HEK293 (cell line): ENCODE measurements around the gene IREB2.
A peak's percentile ranks its signal among the peaks of the same experiment; 100 is the strongest.

Experiments used
- GLIS1 ChIP-seq: fragments of 450-650 bp; formaldehyde crosslinking; IDR thresholded peaks from 2 replicates; pipeline ENCODE4 v1.5.1; 2016; ENCODE audit warnings: missing biosample characterization, missing genetic modification characterization
- GLIS2 ChIP-seq: fragments of 450-650 bp; formaldehyde crosslinking; IDR thresholded peaks from 2 replicates; pipeline ENCODE4 v1.5.1; 2016; ENCODE audit warnings: missing biosample characterization, missing genetic modification characterization
- KLF1 ChIP-seq: fragments of 450-650 bp; formaldehyde crosslinking; IDR thresholded peaks from 2 replicates; pipeline ENCODE4 v1.5.1; 2016; ENCODE audit warnings: missing biosample characterization, missing genetic modification characterization
- KLF7 ChIP-seq: fragments of 450-650 bp; formaldehyde crosslinking; IDR thresholded peaks from 2 replicates; pipeline ENCODE4 v1.5.1; 2016; ENCODE audit warnings: missing biosample characterization, missing genetic modification characterization, borderline replicate concordance
- KLF9 ChIP-seq: fragments of 450-650 bp; formaldehyde crosslinking; IDR thresholded peaks from 2 replicates; pipeline ENCODE4 v1.5.1; 2016; ENCODE audit warnings: missing biosample characterization, missing genetic modification characterization, low read depth
- MEIS1 ChIP-seq: sonication (generic); formaldehyde crosslinking; IDR thresholded peaks from 2 replicates; pipeline ENCODE4 v1.8.1; 2022; ENCODE audit warnings: missing genetic modification reagents, mild to moderate bottlenecking, borderline replicate concordance
- SCRT2 ChIP-seq: fragments of 450-650 bp; formaldehyde crosslinking; IDR thresholded peaks from 2 replicates; pipeline ENCODE4 v1.5.1; 2016; ENCODE audit warnings: missing biosample characterization, missing genetic modification characterization
- YY1 ChIP-seq: fragments of 450-650 bp; formaldehyde crosslinking; IDR thresholded peaks from 2 replicates; pipeline ENCODE4 v1.5.1; 2018; ENCODE audit warnings: missing biosample characterization, missing genetic modification characterization
- ZFP37 ChIP-seq: fragments of 450-650 bp; formaldehyde crosslinking; IDR thresholded peaks from 2 replicates; pipeline ENCODE4 v1.5.1; 2016; ENCODE audit warnings: missing biosample characterization, missing genetic modification characterization
- ZNF132 ChIP-seq: fragments of 450-650 bp; formaldehyde crosslinking; IDR thresholded peaks from 2 replicates; pipeline ENCODE4 v1.5.1; 2017; ENCODE audit warnings: missing biosample characterization, missing genetic modification characterization, borderline replicate concordance
- ZNF146 ChIP-seq: fragments of 450-650 bp; formaldehyde crosslinking; IDR thresholded peaks from 2 replicates; pipeline ENCODE4 v1.5.1; 2016; ENCODE audit warnings: missing biosample characterization, missing genetic modification characterization
- ZNF157 ChIP-seq: fragments of 450-650 bp; formaldehyde crosslinking; IDR thresholded peaks from 2 replicates; pipeline ENCODE4 v1.5.1; 2016; ENCODE audit warnings: missing biosample characterization, missing genetic modification characterization
- ZNF2 ChIP-seq: fragments of 450-650 bp; formaldehyde crosslinking; IDR thresholded peaks from 2 replicates; pipeline ENCODE4 v1.5.1; 2016; ENCODE audit warnings: missing biosample characterization, missing genetic modification characterization
- ZNF23 ChIP-seq: fragments of 450-650 bp; formaldehyde crosslinking; IDR thresholded peaks from 2 replicates; pipeline ENCODE4 v1.5.1; 2016; ENCODE audit warnings: missing biosample characterization, missing genetic modification characterization, borderline replicate concordance
- ZNF302 ChIP-seq: fragments of 450-650 bp; formaldehyde crosslinking; IDR thresholded peaks from 2 replicates; pipeline ENCODE4 v1.5.1; 2016; ENCODE audit warnings: missing biosample characterization, missing genetic modification characterization, low read depth
- ZNF335 ChIP-seq: fragments of 450-650 bp; formaldehyde crosslinking; conservative IDR thresholded peaks from 2 replicates; pipeline ENCODE4 v1.5.1; 2016; ENCODE audit warnings: missing biosample characterization, missing genetic modification characterization
- ZNF350 ChIP-seq: fragments of 450-650 bp; formaldehyde crosslinking; IDR thresholded peaks from 2 replicates; pipeline ENCODE4 v1.5.0; 2017; ENCODE audit warnings: missing biosample characterization, mild to moderate bottlenecking, missing genetic modification characterization
- ZNF394 ChIP-seq: fragments of 450-650 bp; formaldehyde crosslinking; IDR thresholded peaks from 2 replicates; pipeline ENCODE4 v1.5.1; 2016; ENCODE audit warnings: missing biosample characterization, missing genetic modification characterization, mild to moderate bottlenecking, moderate library complexity, borderline replicate concordance
- ZNF423 ChIP-seq: fragments of 450-650 bp; formaldehyde crosslinking; IDR thresholded peaks from 2 replicates; pipeline ENCODE4 v1.5.1; 2016; ENCODE audit warnings: missing biosample characterization, missing genetic modification characterization
- ZNF473 ChIP-seq: fragments of 450-650 bp; formaldehyde crosslinking; IDR thresholded peaks from 2 replicates; pipeline ENCODE4 v1.5.1; 2017; ENCODE audit warnings: missing biosample characterization, missing genetic modification characterization
- ZNF600 ChIP-seq: fragments of 450-650 bp; formaldehyde crosslinking; IDR thresholded peaks from 2 replicates; pipeline ENCODE4 v1.5.1; 2016; ENCODE audit warnings: missing biosample characterization, missing genetic modification characterization
- ZNF610 ChIP-seq: fragments of 450-650 bp; formaldehyde crosslinking; IDR thresholded peaks from 2 replicates; pipeline ENCODE4 v1.5.1; 2016; ENCODE audit warnings: missing biosample characterization, missing genetic modification characterization, borderline replicate concordance
- ZNF624 ChIP-seq: fragments of 450-650 bp; formaldehyde crosslinking; IDR thresholded peaks from 2 replicates; pipeline ENCODE4 v1.5.1; 2017; ENCODE audit warnings: missing biosample characterization, missing genetic modification characterization
- ZNF792 ChIP-seq: fragments of 450-650 bp; formaldehyde crosslinking; IDR thresholded peaks from 2 replicates; pipeline ENCODE4 v1.5.1; 2016; ENCODE audit warnings: missing biosample characterization, missing genetic modification characterization
- TF ChIP-seq, protein P1 (sequence below): fragments of 450-650 bp; formaldehyde crosslinking; IDR thresholded peaks from 2 replicates; pipeline ENCODE4 v1.5.1; 2016; ENCODE audit warnings: missing biosample characterization, missing genetic modification characterization, borderline replicate concordance
- TF ChIP-seq, protein P2 (sequence below): fragments of 450-650 bp; formaldehyde crosslinking; IDR thresholded peaks from 2 replicates; pipeline ENCODE4 v1.5.1; 2017; ENCODE audit warnings: missing biosample characterization, missing genetic modification characterization
- TF ChIP-seq, protein P3 (sequence below): fragments of 450-650 bp; formaldehyde crosslinking; IDR thresholded peaks from 2 replicates; pipeline ENCODE4 v1.5.1; 2016; ENCODE audit warnings: missing biosample characterization, missing genetic modification characterization, low read depth
- TF ChIP-seq, protein P4 (sequence below): fragments of 450-650 bp; formaldehyde crosslinking; IDR thresholded peaks from 2 replicates; pipeline ENCODE4 v1.5.0; 2017; ENCODE audit warnings: missing biosample characterization, missing genetic modification characterization, borderline replicate concordance

Gene IREB2

DNA sequence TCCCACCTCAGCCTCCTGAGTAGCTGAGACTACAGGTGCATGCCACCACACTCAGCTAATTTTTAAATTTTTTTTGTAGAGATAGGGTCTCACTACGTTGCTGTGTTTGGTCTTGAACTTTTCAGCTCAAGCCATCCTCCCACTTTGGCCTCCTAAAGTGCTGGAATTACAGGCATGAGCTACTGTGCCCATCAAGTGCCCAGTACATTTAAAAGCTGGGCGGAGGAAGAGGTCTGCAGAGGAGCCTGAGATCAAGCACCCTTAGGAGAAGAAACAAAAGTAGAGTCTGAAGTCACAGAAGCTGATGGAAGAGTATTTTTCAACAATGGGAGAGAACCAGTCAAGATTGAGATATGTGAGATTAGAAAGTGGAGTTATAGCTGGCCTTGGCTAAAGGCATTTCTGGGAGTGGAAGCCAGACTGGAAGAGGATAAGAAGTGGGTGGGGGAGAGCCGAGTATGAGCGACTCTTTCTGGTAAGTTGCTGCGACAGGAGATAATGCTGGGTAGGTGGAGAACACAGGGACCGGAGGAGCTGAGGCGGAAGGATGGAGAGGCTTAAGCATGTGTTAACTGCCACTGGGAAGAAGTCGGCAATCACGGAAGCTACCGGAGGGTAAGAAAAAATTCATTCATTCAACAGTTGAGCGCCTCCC, 782 bp upstream of the IREB2 start (continued):
- TF ChIP-seq, protein P1, sequence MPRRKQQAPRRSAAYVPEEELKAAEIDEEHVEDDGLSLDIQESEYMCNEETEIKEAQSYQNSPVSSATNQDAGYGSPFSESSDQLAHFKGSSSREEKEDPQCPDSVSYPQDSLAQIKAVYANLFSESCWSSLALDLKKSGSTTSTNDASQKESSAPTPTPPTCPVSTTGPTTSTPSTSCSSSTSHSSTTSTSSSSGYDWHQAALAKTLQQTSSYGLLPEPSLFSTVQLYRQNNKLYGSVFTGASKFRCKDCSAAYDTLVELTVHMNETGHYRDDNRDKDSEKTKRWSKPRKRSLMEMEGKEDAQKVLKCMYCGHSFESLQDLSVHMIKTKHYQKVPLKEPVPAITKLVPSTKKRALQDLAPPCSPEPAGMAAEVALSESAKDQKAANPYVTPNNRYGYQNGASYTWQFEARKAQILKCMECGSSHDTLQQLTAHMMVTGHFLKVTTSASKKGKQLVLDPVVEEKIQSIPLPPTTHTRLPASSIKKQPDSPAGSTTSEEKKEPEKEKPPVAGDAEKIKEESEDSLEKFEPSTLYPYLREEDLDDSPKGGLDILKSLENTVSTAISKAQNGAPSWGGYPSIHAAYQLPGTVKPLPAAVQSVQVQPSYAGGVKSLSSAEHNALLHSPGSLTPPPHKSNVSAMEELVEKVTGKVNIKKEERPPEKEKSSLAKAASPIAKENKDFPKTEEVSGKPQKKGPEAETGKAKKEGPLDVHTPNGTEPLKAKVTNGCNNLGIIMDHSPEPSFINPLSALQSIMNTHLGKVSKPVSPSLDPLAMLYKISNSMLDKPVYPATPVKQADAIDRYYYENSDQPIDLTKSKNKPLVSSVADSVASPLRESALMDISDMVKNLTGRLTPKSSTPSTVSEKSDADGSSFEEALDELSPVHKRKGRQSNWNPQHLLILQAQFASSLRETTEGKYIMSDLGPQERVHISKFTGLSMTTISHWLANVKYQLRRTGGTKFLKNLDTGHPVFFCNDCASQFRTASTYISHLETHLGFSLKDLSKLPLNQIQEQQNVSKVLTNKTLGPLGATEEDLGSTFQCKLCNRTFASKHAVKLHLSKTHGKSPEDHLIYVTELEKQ (tag by site-specific recombination), result no peak
- TF ChIP-seq KLF9 (no peak), GLIS1 (tag by site-specific recombination) (no peak), ZNF132 (tag by site-specific recombination) (no peak), ZNF423 (tag by site-specific recombination) (no peak), ZNF610 (tag by site-specific recombination) (no peak), GLIS2 (tag by site-specific recombination) (no peak), ZNF2 (no peak), KLF7 (no peak), ZNF335 (tag by site-specific recombination) (peak; percentile 98), YY1 (tag by site-specific recombination) (no peak), ZNF302 (tag by site-specific recombination) (no peak), ZFP37 (tag by site-specific recombination) (0 out of 2 replicates have a peak, but pooled peaks have one; percentile 17), ZNF600 (peak; percentile 10; the same call in 1 of the 2 replicates), ZNF157 (tag by site-specific recombination) (no peak), KLF1 (tag by site-specific recombination) (no peak), ZNF23 (tag by site-specific recombination) (no peak; the same call in 1 of the 2 replicates), MEIS1 (CRISPR knock-in tag) (no peak), ZNF394 (tag by site-specific recombination) (no peak), ZNF792 (tag by site-specific recombination) (peak; percentile 84; the same call in 1 of the 2 replicates), ZNF350 (no peak), ZNF624 (tag by site-specific recombination) (no peak), ZNF146 (tag by site-specific recombination) (no peak), ZNF473 (tag by site-specific recombination) (no peak), SCRT2 (tag by site-specific recombination) (no peak)
- TF ChIP-seq, protein P2, sequence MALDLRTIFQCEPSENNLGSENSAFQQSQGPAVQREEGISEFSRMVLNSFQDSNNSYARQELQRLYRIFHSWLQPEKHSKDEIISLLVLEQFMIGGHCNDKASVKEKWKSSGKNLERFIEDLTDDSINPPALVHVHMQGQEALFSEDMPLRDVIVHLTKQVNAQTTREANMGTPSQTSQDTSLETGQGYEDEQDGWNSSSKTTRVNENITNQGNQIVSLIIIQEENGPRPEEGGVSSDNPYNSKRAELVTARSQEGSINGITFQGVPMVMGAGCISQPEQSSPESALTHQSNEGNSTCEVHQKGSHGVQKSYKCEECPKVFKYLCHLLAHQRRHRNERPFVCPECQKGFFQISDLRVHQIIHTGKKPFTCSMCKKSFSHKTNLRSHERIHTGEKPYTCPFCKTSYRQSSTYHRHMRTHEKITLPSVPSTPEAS, result no peak
- TF ChIP-seq, protein P3, sequence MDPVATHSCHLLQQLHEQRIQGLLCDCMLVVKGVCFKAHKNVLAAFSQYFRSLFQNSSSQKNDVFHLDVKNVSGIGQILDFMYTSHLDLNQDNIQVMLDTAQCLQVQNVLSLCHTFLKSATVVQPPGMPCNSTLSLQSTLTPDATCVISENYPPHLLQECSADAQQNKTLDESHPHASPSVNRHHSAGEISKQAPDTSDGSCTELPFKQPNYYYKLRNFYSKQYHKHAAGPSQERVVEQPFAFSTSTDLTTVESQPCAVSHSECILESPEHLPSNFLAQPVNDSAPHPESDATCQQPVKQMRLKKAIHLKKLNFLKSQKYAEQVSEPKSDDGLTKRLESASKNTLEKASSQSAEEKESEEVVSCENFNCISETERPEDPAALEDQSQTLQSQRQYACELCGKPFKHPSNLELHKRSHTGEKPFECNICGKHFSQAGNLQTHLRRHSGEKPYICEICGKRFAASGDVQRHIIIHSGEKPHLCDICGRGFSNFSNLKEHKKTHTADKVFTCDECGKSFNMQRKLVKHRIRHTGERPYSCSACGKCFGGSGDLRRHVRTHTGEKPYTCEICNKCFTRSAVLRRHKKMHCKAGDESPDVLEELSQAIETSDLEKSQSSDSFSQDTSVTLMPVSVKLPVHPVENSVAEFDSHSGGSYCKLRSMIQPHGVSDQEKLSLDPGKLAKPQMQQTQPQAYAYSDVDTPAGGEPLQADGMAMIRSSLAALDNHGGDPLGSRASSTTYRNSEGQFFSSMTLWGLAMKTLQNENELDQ (tag by site-specific recombination), result no peak
- TF ChIP-seq, protein P4, sequence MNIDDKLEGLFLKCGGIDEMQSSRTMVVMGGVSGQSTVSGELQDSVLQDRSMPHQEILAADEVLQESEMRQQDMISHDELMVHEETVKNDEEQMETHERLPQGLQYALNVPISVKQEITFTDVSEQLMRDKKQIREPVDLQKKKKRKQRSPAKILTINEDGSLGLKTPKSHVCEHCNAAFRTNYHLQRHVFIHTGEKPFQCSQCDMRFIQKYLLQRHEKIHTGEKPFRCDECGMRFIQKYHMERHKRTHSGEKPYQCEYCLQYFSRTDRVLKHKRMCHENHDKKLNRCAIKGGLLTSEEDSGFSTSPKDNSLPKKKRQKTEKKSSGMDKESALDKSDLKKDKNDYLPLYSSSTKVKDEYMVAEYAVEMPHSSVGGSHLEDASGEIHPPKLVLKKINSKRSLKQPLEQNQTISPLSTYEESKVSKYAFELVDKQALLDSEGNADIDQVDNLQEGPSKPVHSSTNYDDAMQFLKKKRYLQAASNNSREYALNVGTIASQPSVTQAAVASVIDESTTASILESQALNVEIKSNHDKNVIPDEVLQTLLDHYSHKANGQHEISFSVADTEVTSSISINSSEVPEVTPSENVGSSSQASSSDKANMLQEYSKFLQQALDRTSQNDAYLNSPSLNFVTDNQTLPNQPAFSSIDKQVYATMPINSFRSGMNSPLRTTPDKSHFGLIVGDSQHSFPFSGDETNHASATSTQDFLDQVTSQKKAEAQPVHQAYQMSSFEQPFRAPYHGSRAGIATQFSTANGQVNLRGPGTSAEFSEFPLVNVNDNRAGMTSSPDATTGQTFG, result no peak
